IPS-11a (cell line): ENCODE measurements around the gene FIG4.
"Not testable (repeated sequence)": the region's sequence is repeated elsewhere in the genome, so short reads cannot be mapped to it uniquely, and the experiment has no call there.

Source experiments
- H3K4me3 ChIP-seq: one replicate; pipeline ENCODE4 v1.5.1; 2013; ENCODE audit warnings: low read depth, low read length, control low read depth

The FIG4 gene

DNA sequence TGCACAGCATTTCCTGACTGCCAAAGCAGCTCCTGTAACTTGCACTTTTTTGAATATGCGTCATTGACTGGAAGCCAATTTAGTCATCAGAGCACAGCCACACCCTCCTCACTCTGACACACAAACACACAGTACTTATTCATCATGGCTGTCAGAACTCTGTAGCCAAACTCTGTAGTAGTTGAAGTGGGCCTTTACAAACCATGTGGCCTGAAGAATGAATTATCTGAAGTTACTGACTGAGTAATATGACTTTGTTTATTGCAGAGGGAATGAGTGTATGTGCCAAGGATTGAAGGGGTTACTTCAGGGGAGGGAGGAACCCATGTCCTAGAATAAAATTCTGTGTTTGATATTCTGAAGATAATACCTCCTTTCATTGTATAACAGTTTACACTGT, 102.7 kb downstream of the FIG4 start:
- no peak overlapping the region for H3K4me3 ChIP-seq

DNA sequence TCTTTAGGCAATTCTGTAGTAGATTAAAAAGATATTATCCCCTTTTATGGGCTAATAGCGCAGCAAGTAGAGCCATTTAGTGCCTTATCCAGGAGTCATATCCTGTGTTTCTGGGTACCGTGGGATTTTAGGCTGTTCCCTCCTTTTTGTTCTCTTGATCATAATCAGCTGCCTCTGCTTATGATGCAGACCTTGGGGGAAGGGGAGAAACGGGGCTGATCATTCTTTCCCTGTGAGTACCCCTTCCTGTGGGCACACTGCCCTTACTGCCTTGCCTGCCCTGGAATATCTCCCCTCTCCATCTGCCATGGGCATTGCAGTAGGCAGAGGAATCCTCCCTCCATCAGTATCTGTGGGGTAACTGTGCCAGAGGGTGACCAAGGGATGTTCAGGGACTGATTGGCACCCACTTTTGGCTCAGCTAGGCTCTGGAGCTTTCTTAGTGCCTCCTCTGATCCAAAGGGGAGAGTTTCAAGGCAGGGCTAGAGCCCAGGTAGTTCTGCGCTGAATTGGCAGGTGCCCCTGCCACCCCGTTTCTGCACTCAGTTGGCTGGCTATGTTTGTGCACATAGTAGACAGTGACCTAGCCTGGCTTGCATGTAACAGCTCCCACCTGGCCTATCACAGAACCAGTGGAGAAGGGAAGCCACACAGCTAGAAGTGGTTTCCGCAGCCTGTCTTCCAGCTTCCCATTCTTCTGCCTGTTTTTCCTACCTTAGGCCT, 103.3 kb downstream of the FIG4 start:
- no peak overlapping the region for H3K4me3 ChIP-seq

- no peak overlapping the region for H3K4me3 ChIP-seq
Observed at GRCh38 chr6:109795994-109796555, 105.0 kb downstream of the FIG4 start.

- H3K4me3 ChIP-seq, result no peak overlapping the region
Observed at GRCh38 chr6:109799129-109799528, 108.0 kb downstream of the FIG4 start.

- H3K4me3 ChIP-seq, result no peak overlapping the region
Observed at GRCh38 chr6:109799664-109800063, 108.6 kb downstream of the FIG4 start.

- H3K4me3 ChIP-seq, result no peak overlapping the region
Observed at GRCh38 chr6:109800771-109801170, 109.7 kb downstream of the FIG4 start.

DNA sequence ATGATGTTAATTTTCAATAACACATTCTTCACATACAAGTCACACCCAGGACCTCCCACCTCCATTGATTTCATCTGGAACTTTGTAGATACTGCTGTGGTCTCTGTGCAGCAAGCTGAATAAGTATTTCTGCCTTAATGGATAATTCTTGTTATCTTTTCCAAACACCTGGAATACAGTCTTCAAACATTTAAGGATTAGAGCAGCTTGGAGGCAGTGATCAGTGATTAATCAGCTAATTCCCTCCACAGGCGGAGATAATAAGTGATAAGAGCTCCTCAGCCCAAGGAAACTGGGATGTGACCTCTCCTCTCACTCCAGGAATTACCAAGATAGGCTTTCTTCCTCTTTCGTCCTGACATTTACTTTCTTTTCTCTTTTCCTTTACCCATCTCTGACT, 110.7 kb downstream of the FIG4 start:
- no peak overlapping the region for H3K4me3 ChIP-seq

DNA sequence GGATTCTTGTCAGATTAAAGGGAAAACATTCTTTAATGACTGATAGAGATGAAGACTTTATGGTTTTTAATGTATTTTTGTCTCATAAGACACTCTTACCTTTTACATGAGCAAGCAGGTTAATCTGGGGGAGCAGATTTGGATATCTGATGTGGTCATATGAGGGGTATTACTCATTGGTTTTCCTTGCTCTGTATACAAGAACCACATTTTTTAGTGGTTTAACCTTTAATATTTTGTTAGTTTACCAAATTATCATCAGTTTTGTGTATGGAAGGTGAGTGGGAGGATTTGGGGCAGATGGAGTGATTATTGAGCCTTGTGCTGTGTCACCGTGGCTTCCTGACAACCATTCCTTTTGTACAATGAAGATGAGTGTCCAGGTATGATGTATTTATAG, 112.9 kb downstream of the FIG4 start:
- no peak overlapping the region for H3K4me3 ChIP-seq

- no peak overlapping the region for H3K4me3 ChIP-seq
Observed at GRCh38 chr6:109807881-109808280, 116.8 kb downstream of the FIG4 start.

GRCh38 chr6:109808837-109809236, 117.7 kb downstream of the FIG4 start:
- H3K4me3 ChIP-seq, result no peak overlapping the region

- H3K4me3 ChIP-seq, result no peak overlapping the region
Observed at GRCh38 chr6:109815054-109815453, 124.0 kb downstream of the FIG4 start.

- H3K4me3 ChIP-seq, result no peak overlapping the region
Observed at GRCh38 chr6:109816452-109817374, 125.6 kb downstream of the FIG4 start.

GRCh38 chr6:109820706-109821350, 129.7 kb downstream of the FIG4 start:
- no peak overlapping the region for H3K4me3 ChIP-seq

DNA sequence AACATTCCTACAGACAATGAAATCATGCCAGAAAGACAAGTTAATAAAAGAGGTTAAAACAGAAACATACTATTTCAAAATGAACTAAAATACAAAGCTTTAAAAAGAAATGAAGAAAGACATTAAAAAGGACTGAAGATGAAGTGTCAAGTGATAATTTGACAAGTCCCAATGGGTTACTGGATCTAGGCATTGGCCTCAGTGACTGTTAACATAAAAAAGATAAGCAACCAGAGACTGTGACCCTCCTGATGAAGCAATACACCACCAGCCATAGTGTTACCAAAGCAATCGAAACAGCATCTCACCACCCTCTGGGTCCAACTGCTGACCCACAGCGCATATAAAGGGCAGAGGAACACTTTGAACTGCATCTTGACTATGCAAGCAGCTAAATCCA, 130.3 kb downstream of the FIG4 start:
- H3K4me3 ChIP-seq, result no peak overlapping the region

DNA sequence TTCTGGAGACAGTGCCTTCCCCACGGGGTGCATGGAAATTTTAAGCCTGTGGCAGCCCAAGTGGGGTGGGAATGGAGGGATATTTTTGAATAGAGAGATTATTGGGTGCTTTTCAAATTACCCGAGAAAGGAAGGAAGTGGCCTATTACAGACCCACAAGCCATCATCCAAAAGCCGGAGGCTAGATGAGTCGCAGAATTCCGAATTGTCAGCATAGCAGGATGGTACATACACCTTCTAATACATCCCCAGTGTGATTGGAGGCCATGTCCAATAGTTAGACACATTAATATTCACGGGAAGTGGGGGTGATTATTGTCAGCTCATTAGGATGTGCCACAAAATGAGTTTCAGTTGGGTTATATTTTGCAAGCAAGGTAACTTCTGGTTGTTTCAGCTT, 133.0 kb downstream of the FIG4 start:
- no peak overlapping the region for H3K4me3 ChIP-seq

- no peak overlapping the region for H3K4me3 ChIP-seq
Observed at GRCh38 chr6:109826551-109826950, 135.5 kb downstream of the FIG4 start.

- H3K4me3 ChIP-seq, result not testable (repeated sequence)
Observed at GRCh38 chr6:109831352-109831751, 140.3 kb downstream of the FIG4 start.

DNA sequence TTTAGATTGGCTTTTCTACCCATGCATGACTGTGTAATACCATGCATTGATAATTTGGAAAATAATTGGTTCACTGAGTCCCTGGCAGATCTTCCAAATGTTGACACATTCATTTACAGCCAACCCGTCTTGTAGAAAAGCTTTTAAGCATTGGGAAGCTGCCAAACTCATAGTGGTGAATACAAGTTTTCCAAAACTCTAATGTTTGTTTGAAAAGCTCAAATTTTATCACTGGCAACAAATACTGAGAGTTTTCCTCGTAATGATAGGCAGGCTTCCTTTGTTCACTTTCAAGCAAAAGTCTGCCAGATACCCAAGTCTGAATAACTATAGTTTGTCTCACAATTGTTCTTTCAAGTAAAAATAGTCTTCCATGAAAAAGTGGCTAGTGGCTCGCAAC, 143.0 kb downstream of the FIG4 start:
- H3K4me3 ChIP-seq, result no peak overlapping the region

DNA sequence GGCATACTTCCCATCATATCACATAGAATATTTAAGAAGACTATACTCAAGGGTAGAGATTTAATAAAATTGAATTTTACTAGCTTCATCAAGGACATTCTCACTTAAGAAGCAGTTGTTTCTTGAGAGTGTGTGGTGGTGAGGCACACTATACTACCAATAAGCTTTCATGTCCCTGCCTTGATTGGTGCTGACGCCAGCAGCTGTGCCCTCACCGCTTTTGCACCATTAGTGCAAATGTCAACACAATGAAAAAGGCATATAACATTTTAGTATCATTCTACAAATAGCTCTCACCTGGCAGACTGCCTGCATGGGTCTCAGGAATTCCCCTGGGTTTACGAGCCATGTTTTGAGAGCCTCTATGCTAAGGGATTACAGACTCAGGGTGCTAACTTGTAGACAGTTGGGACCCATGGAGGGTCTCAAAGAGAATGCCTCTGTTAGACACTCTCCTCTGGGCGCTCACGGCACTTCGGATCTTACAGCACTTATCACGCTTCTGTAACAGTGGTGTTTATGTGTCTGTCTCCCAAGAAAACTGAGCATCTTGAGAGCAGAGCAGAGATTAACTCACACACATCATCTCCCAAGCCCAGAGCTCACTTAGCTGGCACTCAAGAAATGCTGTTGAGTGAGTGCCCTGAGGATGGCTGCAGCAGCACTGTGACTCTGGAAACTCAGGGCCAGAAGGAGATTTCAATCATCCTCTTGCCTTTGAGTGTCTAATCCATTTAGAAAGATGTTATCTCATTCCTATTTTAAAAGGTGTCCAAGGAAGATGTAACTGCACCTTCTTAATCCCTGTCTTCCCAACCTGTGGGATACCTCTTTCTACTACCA, 143.7 kb downstream of the FIG4 start:
- H3K4me3 ChIP-seq, result no peak overlapping the region

DNA sequence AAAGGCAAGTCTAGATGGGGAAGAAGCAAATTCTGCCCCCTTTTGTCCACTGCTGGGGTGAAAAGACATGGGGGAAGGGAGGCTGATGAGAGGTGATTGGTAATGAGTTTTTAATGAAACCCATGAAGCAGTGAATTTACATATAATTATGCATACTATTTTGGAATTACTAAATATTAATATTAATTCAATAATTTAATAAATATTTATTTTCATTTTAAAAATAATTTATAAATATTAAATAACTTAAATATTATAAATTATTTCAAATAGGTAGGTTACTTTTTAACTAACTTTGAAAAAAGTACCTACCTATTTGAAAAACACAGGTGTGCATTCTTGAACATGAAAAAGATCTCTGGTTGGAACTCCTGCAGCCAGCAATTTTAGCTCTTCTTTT, 148.9 kb downstream of the FIG4 start:
- no peak overlapping the region for H3K4me3 ChIP-seq

DNA sequence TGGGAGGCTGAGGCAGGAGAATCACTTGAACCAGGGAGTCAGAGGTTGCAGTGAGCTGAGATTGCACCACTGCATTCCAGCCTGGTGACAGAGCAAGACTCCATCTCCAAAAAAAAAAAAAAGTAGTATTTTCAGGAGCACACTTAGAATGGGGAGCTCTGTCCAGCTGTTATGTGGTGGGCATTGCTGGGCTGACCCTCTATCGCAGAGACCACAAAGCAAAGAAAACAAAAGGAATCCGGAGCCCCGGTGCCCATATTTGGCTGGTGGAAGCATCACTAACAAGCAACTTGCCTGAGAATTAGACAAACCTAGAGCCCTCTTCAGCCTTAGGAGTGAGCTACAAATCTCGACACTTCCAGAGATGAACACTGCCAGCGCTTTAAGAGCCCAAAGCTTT, 149.7 kb downstream of the FIG4 start:
- H3K4me3 ChIP-seq, result no peak overlapping the region
